Suppressor macrophage treated with lipopolysaccharide for 4 hours (primary cell): ENCODE measurements around the gene HAX1.
A peak's percentile ranks its signal among the peaks of the same experiment; 100 is the strongest.
"Not testable (repeated sequence)": the region's sequence is repeated elsewhere in the genome, so short reads cannot be mapped to it uniquely, and the experiment has no call there.

Experiments
- DNase-seq: peaks from one replicate; pipeline ENCODE4 v3.0.0-alpha.2; 2020

The HAX1 gene

GRCh38 chr1:154272217-154272998 is at the start of gene HAX1:
Gene HAX1 (plus strand): TSS chr1:154272629. CDS start chr1:154272724, 95 bp downstream.
- peak; percentile 99 for DNase-seq

GRCh38 chr1:154222918-154223317 is 49.5 kb upstream of the HAX1 start:
- no peak for DNase-seq

GRCh38 chr1:154223621-154224020 is 48.8 kb upstream of the HAX1 start:
- DNase-seq = peak; percentile 29

GRCh38 chr1:154225370-154225769 is 47.1 kb upstream of the HAX1 start:
- DNase-seq = no peak

GRCh38 chr1:154231112-154231511 is 41.3 kb upstream of the HAX1 start:
- DNase-seq = not testable (repeated sequence)

- not testable (repeated sequence) for DNase-seq
Observed at GRCh38 chr1:154233127-154233526, 39.3 kb upstream of the HAX1 start.

- DNase-seq = no peak
Observed at GRCh38 chr1:154236855-154237254, 35.6 kb upstream of the HAX1 start.

- no peak for DNase-seq
Observed at GRCh38 chr1:154237435-154237834, 35.0 kb upstream of the HAX1 start.

GRCh38 chr1:154237880-154238506 is 34.4 kb upstream of the HAX1 start:
- DNase-seq = no peak

GRCh38 chr1:154239491-154239890 is 32.9 kb upstream of the HAX1 start:
- no peak for DNase-seq

- DNase-seq = no peak
Observed at GRCh38 chr1:154240294-154240833, 32.1 kb upstream of the HAX1 start.

GRCh38 chr1:154241703-154242351 is 30.6 kb upstream of the HAX1 start:
- DNase-seq = no peak

- DNase-seq = no peak
Observed at GRCh38 chr1:154253671-154254070, 18.8 kb upstream of the HAX1 start.

- DNase-seq = no peak
Observed at GRCh38 chr1:154256686-154257085, 15.7 kb upstream of the HAX1 start.

GRCh38 chr1:154258784-154259183 is 13.6 kb upstream of the HAX1 start:
- no peak for DNase-seq

- no peak for DNase-seq
Observed at GRCh38 chr1:154260127-154260526, 12.3 kb upstream of the HAX1 start.

GRCh38 chr1:154263465-154264332 is 8.7 kb upstream of the HAX1 start:
- no peak for DNase-seq

- no peak for DNase-seq
Observed at GRCh38 chr1:154264454-154264853, 8.0 kb upstream of the HAX1 start.

- DNase-seq = no peak
Observed at GRCh38 chr1:154265586-154265985, 6.8 kb upstream of the HAX1 start.

- peak; percentile 55 for DNase-seq
Observed at GRCh38 chr1:154270833-154271232, 1.6 kb upstream of the HAX1 start.

GRCh38 chr1:154272999-154273563 is 652 bp downstream of the HAX1 start:
- no peak for DNase-seq

GRCh38 chr1:154276797-154277196 is 4.4 kb downstream of the HAX1 start:
- no peak for DNase-seq
